GM11168 (cell line): ENCODE measurements around the gene YPEL4.
"Not testable (repeated sequence)": the region's sequence is repeated elsewhere in the genome, so short reads cannot be mapped to it uniquely, and the experiment has no call there.

ENCODE experiments used
- in situ Hi-C: fragments of 300-500 bp; cut with MboI; formaldehyde crosslinking; loops from one replicate; pipeline ENCODE4 v1.12.0; 2022; ENCODE audit warnings: low sequenced_read_pairs; ENCODE audit not compliant: unreplicated experiment

Gene YPEL4

GRCh38 chr11:57649826-57650738, at the start of gene YPEL4:
TSS of gene YPEL4 (minus strand) at chr11:57649912. CDS start at chr11:57647107, 2,805 bp downstream.
- in situ Hi-C loops = no loop called here

- in situ Hi-C loops = no loop called here
Observed at GRCh38 chr11:57698843-57699365, 49.2 kb upstream of the YPEL4 start.

- in situ Hi-C loops = not testable (repeated sequence)
Observed at GRCh38 chr11:57690474-57690873, 40.8 kb upstream of the YPEL4 start.

- in situ Hi-C loops = no loop called here
Observed at GRCh38 chr11:57681168-57681567, 31.5 kb upstream of the YPEL4 start.

DNA sequence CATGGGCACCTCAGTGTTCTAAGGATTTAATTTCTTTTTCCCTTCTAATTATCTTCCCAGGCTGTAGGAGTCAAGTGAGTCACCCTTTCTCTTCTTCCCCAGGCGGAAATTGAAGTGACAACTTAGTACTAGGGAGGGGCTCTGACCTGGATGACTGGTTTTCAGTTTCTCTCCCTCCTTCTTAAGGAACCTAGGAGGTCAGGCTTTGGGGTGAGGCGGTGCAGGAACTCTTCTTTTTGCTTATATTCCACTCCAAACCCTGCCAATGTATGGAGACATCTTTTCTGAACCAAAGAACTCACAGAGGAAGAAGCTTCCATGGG, 30.8 kb upstream of the YPEL4 start:
- in situ Hi-C loops = no loop called here

- in situ Hi-C loops = no loop called here
Observed at GRCh38 chr11:57679396-57679795, 29.7 kb upstream of the YPEL4 start.

DNA sequence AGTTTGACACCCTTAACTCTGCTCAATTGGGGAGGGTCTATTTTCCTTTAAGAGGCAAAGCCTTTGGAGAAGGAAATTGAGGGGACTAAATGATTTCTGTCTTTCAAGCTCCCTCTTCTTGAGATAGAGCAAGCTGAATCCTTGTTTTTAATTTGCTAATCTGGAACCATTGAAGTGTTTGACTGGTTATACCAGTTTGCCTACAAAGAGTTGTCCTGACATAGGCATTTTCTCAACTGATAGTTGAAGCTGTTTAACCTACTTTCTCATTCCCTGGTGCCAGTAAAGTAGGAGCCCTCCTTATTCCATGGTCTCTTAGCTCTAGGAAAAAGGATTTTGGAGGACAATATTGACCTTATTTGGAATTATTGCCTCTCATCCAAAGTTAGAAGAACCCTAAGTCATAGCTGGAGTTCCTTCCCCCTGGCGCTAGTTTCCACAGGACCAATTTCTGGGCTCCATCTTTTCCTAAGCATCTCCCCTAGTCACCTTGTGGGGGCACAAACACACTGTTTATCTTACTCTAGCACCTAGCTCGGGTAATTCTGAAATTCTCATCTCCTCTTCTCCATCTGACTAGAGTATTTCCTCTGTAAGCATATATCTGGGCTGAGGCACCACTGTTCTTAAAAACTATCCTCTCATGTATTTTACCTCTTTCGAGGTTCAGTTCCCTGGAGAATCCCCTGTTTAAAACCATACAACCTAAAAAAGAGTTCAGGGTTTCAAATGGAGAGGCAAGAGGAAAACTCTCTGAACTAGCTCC, 25.6 kb upstream of the YPEL4 start:
- in situ Hi-C loops = no loop called here

GRCh38 chr11:57674251-57674650, 24.5 kb upstream of the YPEL4 start:
- in situ Hi-C loops = no loop called here

GRCh38 chr11:57668434-57668782, 18.7 kb upstream of the YPEL4 start:
- in situ Hi-C loops = no loop called here

DNA sequence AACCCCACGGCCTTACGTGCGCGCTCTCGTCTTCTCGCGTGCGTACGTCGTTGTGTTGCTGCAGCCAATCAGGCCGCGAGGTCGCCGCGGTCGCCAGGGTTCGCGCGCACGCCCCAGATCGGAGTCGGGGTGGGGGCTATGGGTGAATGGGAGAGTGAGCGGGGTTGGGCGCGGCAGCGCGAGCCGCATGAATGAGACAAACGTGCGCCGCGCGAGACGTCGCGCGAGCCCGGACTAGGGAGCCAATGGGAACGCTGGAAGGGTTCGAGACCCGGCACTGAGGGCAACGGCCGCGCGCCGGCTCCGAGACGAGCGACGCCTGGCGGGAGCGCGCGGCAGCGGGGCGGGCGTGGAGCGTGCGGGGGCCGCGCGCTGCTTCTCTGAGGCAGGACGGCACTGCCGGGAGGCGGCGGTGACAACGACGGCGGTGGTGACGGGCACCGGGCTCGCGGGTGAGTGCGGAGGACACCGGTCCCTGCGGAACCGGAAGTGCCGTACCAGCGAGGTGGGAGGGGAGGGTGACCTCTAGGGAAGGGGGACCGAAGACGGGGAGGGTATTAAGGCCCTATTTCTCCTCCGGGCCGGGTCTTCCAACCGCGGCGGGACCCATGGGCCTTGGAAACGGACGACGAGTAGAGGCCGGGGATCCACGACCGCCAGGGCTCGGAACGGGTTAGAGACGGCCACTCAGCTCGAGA, 18.2 kb upstream of the YPEL4 start, which contains the start of gene ZDHHC5:
Gene ZDHHC5 (plus strand): TSS at position 379 of the 698 bp plus-strand sequence. CDS start 4,977 bp downstream, outside the sequence.
- in situ Hi-C loops = no loop called here

GRCh38 chr11:57667117-57667735, 17.5 kb upstream of the YPEL4 start:
- in situ Hi-C loops = no loop called here

GRCh38 chr11:57663975-57664374, 14.3 kb upstream of the YPEL4 start:
- in situ Hi-C loops = no loop called here

DNA sequence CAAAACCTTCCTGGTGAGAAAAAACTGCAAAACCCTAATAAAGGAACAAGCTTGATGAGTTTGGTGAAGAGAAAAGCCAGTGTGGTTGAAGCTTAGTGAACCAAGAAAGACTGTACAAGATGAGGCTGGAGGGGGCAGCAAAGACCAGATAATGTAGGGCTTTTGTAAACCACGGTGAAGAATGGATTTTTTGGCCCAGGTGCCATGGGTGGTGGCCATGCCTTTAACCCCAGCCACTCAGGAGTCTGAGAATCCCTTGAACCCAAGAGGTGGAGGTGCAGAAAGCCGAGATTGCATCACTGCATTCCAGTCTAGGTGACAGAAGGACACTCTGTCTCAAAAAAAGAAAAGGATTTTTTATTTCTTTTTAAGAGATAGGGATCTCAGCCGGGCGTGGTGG, 13.2 kb upstream of the YPEL4 start:
- in situ Hi-C loops = no loop called here

GRCh38 chr11:57659669-57660068, 10.0 kb upstream of the YPEL4 start:
- in situ Hi-C loops = no loop called here

DNA sequence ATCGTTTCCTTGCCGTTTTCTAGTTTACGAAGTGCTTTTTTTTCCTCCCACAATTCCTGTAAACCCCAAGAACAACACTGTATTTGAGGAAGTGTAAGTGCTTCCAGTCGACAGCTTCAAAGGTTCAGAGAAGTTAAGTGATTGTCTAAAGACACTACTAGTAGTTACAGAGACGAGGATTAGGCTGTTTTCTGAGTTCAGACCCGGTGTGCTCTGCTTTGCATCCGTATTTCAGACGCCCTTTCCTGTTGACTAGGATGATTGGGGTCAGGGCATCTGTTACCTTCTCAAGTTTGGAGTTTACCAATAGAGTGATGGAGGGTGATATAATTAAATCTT, 8.3 kb upstream of the YPEL4 start:
- in situ Hi-C loops = no loop called here

DNA sequence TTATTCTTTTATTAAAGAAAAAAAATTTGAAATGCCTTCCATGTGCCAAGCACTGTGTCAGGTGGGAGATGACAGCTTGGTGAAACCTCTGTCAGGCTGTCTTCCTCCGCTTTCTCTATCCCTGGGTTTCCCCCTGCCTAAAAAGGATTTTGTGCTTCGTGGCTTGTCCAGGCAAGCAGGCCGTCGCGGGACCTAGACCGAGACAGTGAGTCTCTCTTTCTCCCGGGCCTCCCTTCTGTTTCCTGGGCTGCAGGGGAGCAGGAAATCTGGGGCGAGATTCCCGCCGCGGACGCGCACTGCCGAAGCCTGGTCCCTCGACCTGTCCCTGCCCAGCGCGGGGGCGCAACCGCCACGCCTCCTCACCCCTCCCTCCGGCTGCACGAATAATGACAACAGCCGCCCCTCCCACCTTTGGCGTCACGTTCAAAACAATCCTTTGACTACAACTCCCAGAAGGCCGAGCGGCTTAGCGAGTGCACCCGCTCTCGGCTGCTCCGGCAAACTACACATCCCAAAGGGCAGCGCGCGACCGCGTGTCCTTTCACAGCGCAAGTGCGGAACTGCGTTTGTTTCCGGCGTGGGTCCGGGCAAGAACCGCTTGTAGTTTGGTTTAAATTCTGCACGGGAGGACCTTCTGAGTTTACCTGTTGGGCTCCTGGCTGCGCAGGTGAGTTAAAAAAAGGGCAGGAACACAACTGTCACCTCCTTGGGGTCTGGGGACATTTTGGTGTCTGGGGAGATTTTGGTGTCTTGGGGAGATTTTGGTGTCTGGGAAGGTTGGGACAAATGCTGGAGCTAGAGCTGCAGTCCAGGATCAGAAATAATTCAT, 7.7 kb upstream of the YPEL4 start, which contains the start of gene CLP1:
Gene CLP1 (plus strand): TSS at position 569 of the 829 bp plus-strand sequence. CDS start 1,715 bp downstream, outside the sequence.
- in situ Hi-C loops = no loop called here

DNA sequence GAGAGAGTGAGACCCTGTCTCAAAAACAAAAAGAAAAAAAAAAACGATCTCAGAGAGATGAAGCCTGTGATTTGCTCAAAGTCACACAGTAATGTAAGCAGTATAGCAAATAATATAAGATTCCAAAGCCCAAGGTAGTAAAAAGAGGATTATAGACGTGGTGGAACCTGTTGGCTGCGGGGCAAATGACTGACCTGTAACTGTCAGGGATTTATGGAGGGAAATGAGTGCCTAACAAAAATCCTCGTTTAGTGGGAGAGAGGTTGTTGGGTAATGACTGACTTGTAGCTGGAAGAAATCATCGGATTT, 7.1 kb upstream of the YPEL4 start:
- in situ Hi-C loops = no loop called here

DNA sequence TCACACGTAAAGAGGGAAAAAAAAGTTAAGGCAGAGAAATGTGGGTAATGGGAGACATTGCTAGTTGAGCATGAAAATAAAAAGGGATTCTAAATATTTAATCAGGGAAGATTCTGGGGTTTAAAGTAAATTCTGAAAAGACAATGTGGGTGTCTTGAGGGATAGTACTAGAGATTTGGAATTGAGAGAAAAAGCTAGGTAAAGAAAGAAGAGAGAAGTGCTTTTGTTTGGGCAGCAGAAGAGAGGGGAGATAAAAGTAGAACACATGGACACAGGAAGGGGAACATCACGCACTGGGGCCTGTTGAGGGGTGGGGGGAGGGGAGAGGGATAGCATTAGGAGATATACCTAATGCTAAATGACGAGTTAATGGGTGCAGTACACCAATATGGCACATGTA, 3.5 kb upstream of the YPEL4 start:
- in situ Hi-C loops = no loop called here

DNA sequence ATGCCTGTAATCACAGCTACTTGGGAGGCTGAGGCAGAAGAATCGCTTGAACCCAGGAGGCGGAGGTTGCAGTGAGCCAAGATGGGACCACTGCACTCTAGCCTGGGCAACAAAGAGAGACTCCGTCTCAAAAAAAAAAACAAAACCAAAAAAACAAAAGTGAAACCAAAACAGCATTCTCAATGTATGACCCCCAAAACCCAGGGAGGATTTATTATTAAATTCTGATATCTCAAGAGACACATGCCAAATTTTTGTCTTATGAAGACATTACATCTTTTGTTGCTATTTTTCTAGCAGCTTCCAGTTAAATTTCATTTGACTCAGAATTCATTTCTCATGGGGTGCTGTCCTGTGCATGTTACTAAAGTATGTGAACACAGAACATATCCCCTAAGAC, 3.0 kb upstream of the YPEL4 start:
- in situ Hi-C loops = no loop called here

DNA sequence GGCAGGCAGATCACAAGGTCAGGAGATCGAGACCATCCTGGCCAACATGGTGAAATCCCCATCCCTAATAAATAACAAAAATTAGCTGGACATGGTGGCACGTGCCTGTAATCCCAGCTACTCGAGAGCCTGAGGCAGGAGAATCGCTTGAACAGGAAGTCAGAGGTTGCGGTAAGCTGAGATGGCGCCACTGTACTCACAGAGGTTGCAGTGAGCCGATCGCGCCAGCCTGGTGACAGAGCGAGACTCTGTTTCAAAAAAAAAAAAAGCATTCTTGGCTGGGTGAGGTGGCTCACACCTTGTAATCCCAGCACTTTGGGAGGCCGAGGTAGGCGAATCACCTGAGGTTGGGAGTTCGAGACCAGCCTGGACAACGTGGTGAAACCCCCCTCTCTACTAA, 2.5 kb upstream of the YPEL4 start:
- in situ Hi-C loops = not testable (repeated sequence)
